IMR-90 (cell line): ENCODE measurements around the gene NENF. TPM values are rescaled to one million over a fixed set of nuclear protein-coding genes. Genes with fewer than 3 reads are reported as not detected.
A peak's percentile ranks its signal among the peaks of the same experiment; 100 is the strongest.

ENCODE experiments used
- ATAC-seq: fragments of 200-7000 bp; cut with Tn5 transposase; 2 replicates; pipeline ENCODE4 v1.9.1; 2020; ENCODE audit warnings: low read depth, mild to moderate bottlenecking, moderate library complexity
- BruUV-seq: library from RNA; stranded (reverse); fragments of 400-500 nt; replicated peaks from 2 replicates; lab custom pipeline; 2021; lab: Mats Ljungman, UMichigan
- CTCF ChIA-PET: fragments of 300-600 bp; formaldehyde crosslinking; extraction: SDS; loops from one replicate; lab custom pipeline; 2021; ENCODE audit warnings: antibody characterized with exemption; lab: Yijun Ruan, JAX
- POLR2A ChIA-PET: fragments of 300-600 bp; sonication (Branson Sonifier 250); formaldehyde crosslinking; loops from one replicate; lab custom pipeline; 2022; ENCODE audit warnings: antibody characterized with exemption; ENCODE audit not compliant: unreplicated experiment; lab: Charles Lee
- DNase-seq: peaks from one replicate; pipeline ENCODE4 v3.0.0; 2013
- H2AFZ ChIP-seq: replicated peaks from 2 replicates; pipeline ENCODE3; 2013; ENCODE audit warnings: low read length, mild to moderate bottlenecking; ENCODE audit not compliant: poor library complexity
- H2AK5ac ChIP-seq: 2 replicates; pipeline ENCODE4 v1.6.1; 2013; ENCODE audit warnings: low read depth, low read length, inconsistent platforms
- H2AK9ac ChIP-seq: replicated peaks from 2 replicates; pipeline ENCODE3; 2013; ENCODE audit warnings: mild to moderate bottlenecking, low read depth, low read length, moderate library complexity; ENCODE audit not compliant: poor library complexity
- H2BK120ac ChIP-seq: 2 replicates; pipeline ENCODE4 v1.6.1; 2013; ENCODE audit warnings: low read depth, low read length, inconsistent platforms
- H2BK15ac ChIP-seq: 3 replicates; pipeline ENCODE4 v1.6.1; 2013; ENCODE audit warnings: low read depth, low read length, inconsistent platforms
- H2BK20ac ChIP-seq: 2 replicates; pipeline ENCODE4 v1.6.1; 2013; ENCODE audit warnings: low read depth, mild to moderate bottlenecking, inconsistent platforms, low read length, moderate library complexity
- H2BK5ac ChIP-seq: 2 replicates; pipeline ENCODE4 v1.6.1; 2013; ENCODE audit warnings: mild to moderate bottlenecking, low read depth, low read length, inconsistent platforms; ENCODE audit not compliant: poor library complexity, severe bottlenecking
- H3K14ac ChIP-seq: replicated peaks from 2 replicates; pipeline ENCODE4 v1.6.1; 2013; ENCODE audit warnings: low read depth, low read length, inconsistent platforms
- H3K18ac ChIP-seq: 2 replicates; pipeline ENCODE4 v1.6.1; 2013; ENCODE audit warnings: low read depth, low read length, control low read depth
- H3K23ac ChIP-seq: 2 replicates; pipeline ENCODE4 v1.6.1; 2013; ENCODE audit warnings: low read depth, low read length, inconsistent platforms
- H3K27ac ChIP-seq: 2 replicates; pipeline ENCODE4 v1.5.1; 2013; ENCODE audit warnings: mild to moderate bottlenecking, control low read depth, low read length; ENCODE audit not compliant: insufficient read depth
- H3K27me3 ChIP-seq: 2 replicates; pipeline ENCODE4 v1.6.1; 2013; ENCODE audit warnings: low read length; ENCODE audit not compliant: control insufficient read depth, insufficient read depth
- H3K36me3 ChIP-seq: 2 replicates; pipeline ENCODE4 v1.6.1; 2013; ENCODE audit warnings: low read length, mixed read lengths; ENCODE audit not compliant: control insufficient read depth, insufficient read depth
- H3K4ac ChIP-seq: 2 replicates; pipeline ENCODE4 v1.6.1; 2013; ENCODE audit warnings: low read depth, low read length, inconsistent platforms
- H3K4me1 ChIP-seq: 2 replicates; pipeline ENCODE4 v1.6.1; 2013; ENCODE audit warnings: low read length, mixed read lengths; ENCODE audit not compliant: control insufficient read depth, insufficient read depth
- H3K4me2 ChIP-seq: 2 replicates; pipeline ENCODE4 v1.6.1; 2013; ENCODE audit warnings: low read depth, mild to moderate bottlenecking, control low read depth, low read length, moderate library complexity
- H3K4me3 ChIP-seq: 2 replicates; pipeline ENCODE4 v1.5.1; 2013; ENCODE audit warnings: low read depth, mild to moderate bottlenecking, control low read depth, low read length, moderate library complexity; ENCODE audit not compliant: insufficient read depth
- H3K56ac ChIP-seq: 2 replicates; pipeline ENCODE4 v1.6.1; 2013; ENCODE audit warnings: low read length, inconsistent platforms; ENCODE audit not compliant: insufficient read depth; ENCODE audit errors: extremely low read depth
- H3K79me1 ChIP-seq, 2 experiments: 2 replicates each; pipeline ENCODE4 v1.6.1; 2013; ENCODE audit warnings: low read length in 2 of 2, inconsistent platforms in 1 of 2, low read depth in 1 of 2
- H3K9ac ChIP-seq: 2 replicates; pipeline ENCODE4 v1.6.1; 2013; ENCODE audit warnings: low read depth, low read length, control low read depth
- H3K9me1 ChIP-seq: 2 replicates; pipeline ENCODE4 v1.6.1; 2013; ENCODE audit warnings: low read length, inconsistent platforms; ENCODE audit not compliant: insufficient read depth
- H3K9me3 ChIP-seq: 2 replicates; pipeline ENCODE4 v1.6.1; 2013; ENCODE audit warnings: low read length; ENCODE audit not compliant: control insufficient read depth, insufficient read depth
- H4K20me1 ChIP-seq: 2 replicates; pipeline ENCODE4 v1.6.1; 2013; ENCODE audit warnings: low read length, inconsistent platforms; ENCODE audit not compliant: insufficient read depth
- H4K5ac ChIP-seq: 2 replicates; pipeline ENCODE4 v1.6.1; 2013; ENCODE audit warnings: mild to moderate bottlenecking, low read depth, low read length, control low read depth
- H4K8ac ChIP-seq, 2 experiments: 2 replicates each; pipeline ENCODE4 v1.6.1; 2013; ENCODE audit warnings: low read depth in 2 of 2, low read length in 2 of 2, control low read depth in 1 of 2, inconsistent platforms in 1 of 2
- H4K91ac ChIP-seq: 2 replicates; pipeline ENCODE4 v1.6.1; 2013; ENCODE audit warnings: low read depth, low read length, inconsistent platforms; ENCODE audit not compliant: insufficient read depth
- BHLHE40 ChIP-seq: fragments of 150-350 bp; IDR thresholded peaks from 2 replicates; pipeline ENCODE4 v1.6.1; 2016; ENCODE audit warnings: mild to moderate bottlenecking, low read depth, low read length
- CEBPB ChIP-seq: IDR thresholded peaks from 2 replicates; pipeline ENCODE4 v1.6.1; 2012; ENCODE audit warnings: low read depth, low read length, improper control_type of control experiment
- CHD1 ChIP-seq: IDR thresholded peaks from 2 replicates; pipeline ENCODE4 v1.6.1; 2012; ENCODE audit warnings: low read depth, low read length, improper control_type of control experiment
- ELK1 ChIP-seq: fragments of 150-350 bp; IDR thresholded peaks from 2 replicates; pipeline ENCODE4 v1.6.1; 2016; ENCODE audit warnings: low read depth, mild to moderate bottlenecking, low read length, moderate library complexity, borderline replicate concordance
- FOS ChIP-seq: fragments of 150-350 bp; IDR thresholded peaks from 2 replicates; pipeline ENCODE4 v1.6.1; 2016; ENCODE audit warnings: low read depth, low read length
- MAFK ChIP-seq: IDR thresholded peaks from 2 replicates; pipeline ENCODE4 v1.6.1; 2012; ENCODE audit warnings: low read depth, low read length, improper control_type of control experiment
- MAZ ChIP-seq: IDR thresholded peaks from 2 replicates; pipeline ENCODE4 v1.6.1; 2012; ENCODE audit warnings: low read depth, mild to moderate bottlenecking, low read length, improper control_type of control experiment, moderate library complexity, borderline replicate concordance
- MXI1 ChIP-seq: IDR thresholded peaks from 2 replicates; pipeline ENCODE4 v1.6.1; 2012; ENCODE audit warnings: low read depth, mild to moderate bottlenecking, low read length, moderate library complexity, borderline replicate concordance
- NFE2L2 ChIP-seq: fragments of 150-350 bp; IDR thresholded peaks from 2 replicates; pipeline ENCODE4 v1.6.1; 2016; ENCODE audit warnings: low read depth, mild to moderate bottlenecking, low read length
- POLR2A ChIP-seq: IDR thresholded peaks from 2 replicates; pipeline ENCODE4 v1.6.1; 2012; ENCODE audit warnings: mild to moderate bottlenecking, low read depth, low read length
- RAD21 ChIP-seq: IDR thresholded peaks from 2 replicates; pipeline ENCODE4 v1.6.1; 2012; ENCODE audit warnings: low read length, improper control_type of control experiment
- RFX5 ChIP-seq: IDR thresholded peaks from 2 replicates; pipeline ENCODE4 v1.8.0; 2012; ENCODE audit warnings: low read depth, mild to moderate bottlenecking, low read length, moderate library complexity
- SMC3 ChIP-seq: fragments of 150-350 bp; IDR thresholded peaks from 2 replicates; pipeline ENCODE4 v1.6.1; 2016; ENCODE audit warnings: low read depth, mild to moderate bottlenecking, antibody characterized with exemption, low read length, moderate library complexity
- WGBS, 2 experiments: methylation state at CpG; one replicate each; pipeline versions ENCODE4 v1.1.5 to v1.1.7; 2013; ENCODE audit warnings: missing lambda C conversion rate in 2 of 2; ENCODE audit not compliant: insufficient read length in 1 of 2; ENCODE audit errors: extremely low coverage in 2 of 2; 5-methylcytosine and 5-hydroxymethylcytosine counted together
- dilution Hi-C: fragments of 300-500 bp; cut with HindIII; formaldehyde crosslinking; loops from one replicate; pipeline ENCODE4 v1.14.3; 2018; ENCODE audit warnings: low sequenced_read_pairs; ENCODE audit not compliant: unreplicated experiment
- in situ Hi-C: fragments of 300-500 bp; cut with MboI; formaldehyde crosslinking; loops from 3 replicates; pipeline ENCODE4 v1.14.3; 2019; ENCODE audit warnings: low sequenced_read_pairs, inconsistent platforms, mixed read lengths
- intact Hi-C: fragments of 100-400 bp; cut with micrococcal nuclease; formaldehyde crosslinking; loops from 2 replicates; pipeline ENCODE4 v1.10.0; 2022
- polyA plus RNA-seq, 3 experiments: library from polyadenylated mRNA; depleted of rRNA; stranded (reverse); fragments of >200 nt; gene quantifications; 2 replicates each; pipeline ENCODE4 v1.2.3, GENCODE V29; 2012; ENCODE audit warnings: low replicate concordance in 1 of 3
- total RNA-seq: library from RNA; depleted of rRNA; stranded (reverse); fragments of >200 nt; gene quantifications from 2 replicates; pipeline ENCODE4 v1.2.3, GENCODE V29; 2012
- TF ChIP-seq, protein P1 (sequence below): conservative IDR thresholded peaks from 2 replicates; pipeline ENCODE4 v1.5.1; 2012; ENCODE audit warnings: mild to moderate bottlenecking, low read depth, low read length, improper control_type of control experiment
- TF ChIP-seq, protein P2 (sequence below): fragments of 150-350 bp; IDR thresholded peaks from 2 replicates; pipeline ENCODE4 v1.6.1; 2017; ENCODE audit warnings: mild to moderate bottlenecking, antibody characterized with exemption, low read length, low read depth

The NENF gene
- total and polyA plus RNA-seq, 2 of the 4 experiments (the other 2 are of a cell fraction): 16.0 to 40.4 TPM

DNA sequence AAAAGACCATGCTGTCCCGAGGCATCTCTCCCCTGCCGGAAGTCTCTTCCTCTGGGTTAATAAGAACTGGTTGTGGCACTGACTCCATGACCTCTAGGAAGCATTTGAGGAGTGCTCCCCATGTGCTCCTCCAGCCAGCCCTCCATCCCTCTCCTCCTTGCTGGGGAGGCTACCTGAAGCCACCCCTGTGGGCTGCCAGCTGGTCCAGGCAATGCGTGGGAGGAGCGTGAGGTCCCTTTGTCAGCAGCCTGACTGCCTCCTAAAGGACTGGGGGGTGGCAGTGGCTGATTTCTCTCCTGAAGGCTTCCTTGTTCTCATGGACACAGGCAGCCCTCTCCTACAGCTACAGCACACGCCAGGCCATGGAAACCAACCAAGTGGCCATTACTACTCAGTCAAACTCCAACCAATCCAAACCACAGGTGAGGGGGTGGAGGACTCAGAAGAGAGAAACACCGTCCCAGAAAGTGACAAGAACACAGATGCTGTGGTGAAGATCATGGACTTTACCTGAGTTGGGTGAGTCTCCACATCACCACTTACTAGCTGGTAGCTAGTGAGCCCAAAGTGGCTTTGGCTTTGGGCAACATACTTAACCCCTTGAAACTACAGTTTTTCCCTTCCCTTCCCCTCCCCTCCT is 35.2 kb downstream of the NENF start:
- H4K5ac ChIP-seq: no peak overlapping the region
- dilution Hi-C loops (no loop called here), in situ Hi-C loops (no loop called here), intact Hi-C loops (no loop called here)
- H3K9me1 ChIP-seq: peaks cover 7% of the 10 kb centered on the region; the same call in 1 of the 2 replicates
- 0 out of 2 replicates have a peak, but pooled peaks cover 1% of the 10 kb centered on the region for H3K4me1 ChIP-seq
- H3K4me2 ChIP-seq: no peak overlapping the region
- no peak overlapping the region for H4K91ac ChIP-seq
- no peak overlapping the region for H3K56ac ChIP-seq
- no peak overlapping the region for H3K27ac ChIP-seq
- no CpG with 5 or more reads among the region's 6 CpGs for WGBS, 2 experiments
- no peak overlapping the region for H2BK120ac ChIP-seq
- no peak overlapping the region for H2BK15ac ChIP-seq
- H3K79me1 ChIP-seq: no peaks in the 10 kb centered on the region
- no TSS peak for BruUV-seq
- H3K14ac ChIP-seq: no peak overlapping the region
- H3K9ac ChIP-seq: no peak overlapping the region
- no peak overlapping the region for H4K8ac ChIP-seq
- peak overlapping the region; percentile 34 for H2AFZ ChIP-seq
- no peaks in the 10 kb centered on the region for H3K9me3 ChIP-seq
- ATAC-seq: no peak
- CTCF ChIA-PET: interaction anchor here (0.8 kb wide), 1 partner anchor 12 kb away, joined by 3 read pairs; no protein-coding TSS in a partner anchor
- peak overlapping the region; percentile 31 for H2AK9ac ChIP-seq
- H4K20me1 ChIP-seq: no peaks in the 10 kb centered on the region
- H3K36me3 ChIP-seq: no peaks in the 10 kb centered on the region
- peak overlapping the region; percentile 37; the same call in 1 of the 2 replicates for H2AK5ac ChIP-seq
- peaks cover 4% of the 10 kb centered on the region; the same call in 1 of the 2 replicates for H3K27me3 ChIP-seq
- no peak overlapping the region for H3K23ac ChIP-seq
- no peak overlapping the region for H3K4me3 ChIP-seq
- POLR2A ChIA-PET: interaction anchor here (0.6 kb wide), 1 partner anchor 146 kb away, joined by 3 read pairs; no protein-coding TSS in a partner anchor
- H3K18ac ChIP-seq: no peak overlapping the region
- H3K4ac ChIP-seq: no peak overlapping the region; the same call in 1 of the 2 replicates
- DNase-seq: no peak
- H2BK5ac ChIP-seq: peak overlapping the region; percentile 8
- H2BK20ac ChIP-seq: peak overlapping the region; percentile 10; the same call in 1 of the 2 replicates
- no peak for TF ChIP-seq SMC3
- TF ChIP-seq MXI1: no peak
- TF ChIP-seq FOS: no peak
- no peak for TF ChIP-seq BHLHE40
- TF ChIP-seq MAZ: no peak
- no peak for TF ChIP-seq POLR2A
- no peak for TF ChIP-seq MAFK
- no peak for TF ChIP-seq RAD21
- no peak for TF ChIP-seq CEBPB
- TF ChIP-seq RFX5: no peak
- no peak for TF ChIP-seq NFE2L2
- TF ChIP-seq ELK1: no peak
- no peak for TF ChIP-seq CHD1
- TF ChIP-seq, protein P1, sequence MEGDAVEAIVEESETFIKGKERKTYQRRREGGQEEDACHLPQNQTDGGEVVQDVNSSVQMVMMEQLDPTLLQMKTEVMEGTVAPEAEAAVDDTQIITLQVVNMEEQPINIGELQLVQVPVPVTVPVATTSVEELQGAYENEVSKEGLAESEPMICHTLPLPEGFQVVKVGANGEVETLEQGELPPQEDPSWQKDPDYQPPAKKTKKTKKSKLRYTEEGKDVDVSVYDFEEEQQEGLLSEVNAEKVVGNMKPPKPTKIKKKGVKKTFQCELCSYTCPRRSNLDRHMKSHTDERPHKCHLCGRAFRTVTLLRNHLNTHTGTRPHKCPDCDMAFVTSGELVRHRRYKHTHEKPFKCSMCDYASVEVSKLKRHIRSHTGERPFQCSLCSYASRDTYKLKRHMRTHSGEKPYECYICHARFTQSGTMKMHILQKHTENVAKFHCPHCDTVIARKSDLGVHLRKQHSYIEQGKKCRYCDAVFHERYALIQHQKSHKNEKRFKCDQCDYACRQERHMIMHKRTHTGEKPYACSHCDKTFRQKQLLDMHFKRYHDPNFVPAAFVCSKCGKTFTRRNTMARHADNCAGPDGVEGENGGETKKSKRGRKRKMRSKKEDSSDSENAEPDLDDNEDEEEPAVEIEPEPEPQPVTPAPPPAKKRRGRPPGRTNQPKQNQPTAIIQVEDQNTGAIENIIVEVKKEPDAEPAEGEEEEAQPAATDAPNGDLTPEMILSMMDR: no peak
- TF ChIP-seq, protein P2, sequence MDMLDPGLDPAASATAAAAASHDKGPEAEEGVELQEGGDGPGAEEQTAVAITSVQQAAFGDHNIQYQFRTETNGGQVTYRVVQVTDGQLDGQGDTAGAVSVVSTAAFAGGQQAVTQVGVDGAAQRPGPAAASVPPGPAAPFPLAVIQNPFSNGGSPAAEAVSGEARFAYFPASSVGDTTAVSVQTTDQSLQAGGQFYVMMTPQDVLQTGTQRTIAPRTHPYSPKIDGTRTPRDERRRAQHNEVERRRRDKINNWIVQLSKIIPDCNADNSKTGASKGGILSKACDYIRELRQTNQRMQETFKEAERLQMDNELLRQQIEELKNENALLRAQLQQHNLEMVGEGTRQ: no peak
